Renal pelvis (tissue), 4 donors: ENCODE results near the gene ICOSLG. TPM values are rescaled to one million over a fixed set of nuclear protein-coding genes. Genes with fewer than 3 reads are reported as not detected.
"Not testable (repeated sequence)": the region's sequence is repeated elsewhere in the genome, so short reads cannot be mapped to it uniquely, and the experiment has no call there.

Source experiments
- DNase-seq: peaks from one replicate; pipeline ENCODE4 v3.0.0-alpha.2; 2013
- polyA plus RNA-seq, 3 donors: library from polyadenylated mRNA; unstranded; fragments of 120-200 nt; gene quantifications; one replicate each; pipeline ENCODE4 v1.2.1, GENCODE V29; 2013; ENCODE audit not compliant: insufficient read length in 3 of 3

Gene ICOSLG
- polyA plus RNA-seq, 3 donors: 8.3 to 10.7 (median 9.0) TPM

DNA sequence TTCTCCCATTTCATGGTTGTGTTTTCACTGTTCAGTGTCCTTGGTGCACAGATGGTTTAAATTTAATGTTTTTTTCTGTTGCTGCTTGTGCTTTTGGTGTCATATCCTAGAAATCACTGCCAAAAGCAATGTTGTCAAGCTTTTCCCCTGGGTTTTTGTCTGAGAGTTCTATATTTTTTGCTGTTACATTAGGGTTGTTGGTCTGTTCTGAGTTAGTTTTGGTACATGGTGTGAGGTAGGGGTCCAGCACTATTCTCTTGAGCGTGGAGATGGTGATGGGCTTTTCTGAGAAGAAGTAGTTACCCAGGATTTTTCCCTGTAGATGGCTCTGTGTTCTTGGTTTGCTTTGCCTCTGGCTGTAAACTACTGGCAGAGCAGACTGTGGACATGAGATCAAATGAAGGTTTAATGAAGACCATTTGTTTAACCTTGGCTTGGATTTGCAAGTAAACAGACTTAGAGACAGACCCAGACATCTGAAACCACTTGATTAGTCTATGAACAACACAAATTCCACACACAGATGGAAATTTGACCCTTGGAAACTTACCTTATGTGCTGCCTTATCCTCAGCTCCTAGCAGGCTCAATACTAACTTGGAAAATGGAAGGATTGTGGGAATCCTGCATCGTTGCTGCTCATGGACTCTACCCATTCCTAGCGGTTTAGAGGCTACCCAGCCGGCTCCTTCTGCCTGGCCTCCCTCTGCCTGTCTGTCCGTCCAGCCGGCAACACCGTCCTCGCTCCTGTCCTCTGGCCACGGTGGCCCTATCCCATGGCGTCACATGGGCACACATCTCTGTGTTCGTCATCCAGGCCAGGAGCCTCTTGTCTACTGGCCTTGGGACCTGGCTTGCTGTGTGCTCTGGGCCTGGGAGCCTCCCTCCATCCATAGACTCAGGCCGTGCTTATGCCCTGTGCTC is 50.1 kb downstream of the ICOSLG start:
- not testable (repeated sequence) for DNase-seq

DNA sequence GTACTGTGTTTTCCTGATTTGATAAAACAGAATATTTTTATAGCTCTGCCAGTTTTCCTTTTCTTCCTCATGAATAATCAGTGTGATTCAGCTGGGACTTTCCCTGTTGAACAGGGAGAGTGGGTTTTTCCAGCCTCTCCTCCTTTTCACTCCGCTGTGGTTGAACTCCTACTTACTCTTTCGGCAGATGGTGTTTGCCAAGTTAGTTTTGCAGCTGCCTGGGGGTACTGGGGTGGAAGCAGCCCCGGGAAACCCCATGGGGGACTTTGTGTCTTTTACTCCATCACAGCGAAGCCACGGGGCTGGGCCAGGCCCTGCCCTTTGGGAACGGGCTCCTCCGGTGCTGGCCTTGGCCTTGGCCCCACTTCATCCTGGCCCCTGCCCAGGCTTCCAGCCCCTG is 55.9 kb downstream of the ICOSLG start:
- not testable (repeated sequence) for DNase-seq

DNA sequence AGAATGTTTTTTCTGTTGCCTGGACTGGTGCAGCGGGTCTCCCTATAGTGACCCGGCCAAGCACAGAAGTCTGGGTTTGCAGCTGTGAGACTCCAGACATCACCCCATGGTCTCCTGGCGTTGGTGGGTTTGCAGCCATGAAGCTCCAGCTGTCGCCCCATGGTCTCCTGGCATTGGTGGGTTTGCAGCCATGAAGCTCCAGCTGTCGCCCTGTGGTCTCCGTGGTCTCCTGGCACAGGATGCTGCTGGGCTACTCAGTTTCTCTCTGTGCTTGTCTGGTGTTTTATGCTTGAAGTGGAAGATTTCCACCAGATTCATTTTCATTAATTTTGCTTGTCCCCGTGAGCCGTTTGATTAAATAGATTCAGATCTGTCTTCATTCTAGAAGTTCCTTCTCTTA is 58.5 kb downstream of the ICOSLG start:
- not testable (repeated sequence) for DNase-seq

DNA sequence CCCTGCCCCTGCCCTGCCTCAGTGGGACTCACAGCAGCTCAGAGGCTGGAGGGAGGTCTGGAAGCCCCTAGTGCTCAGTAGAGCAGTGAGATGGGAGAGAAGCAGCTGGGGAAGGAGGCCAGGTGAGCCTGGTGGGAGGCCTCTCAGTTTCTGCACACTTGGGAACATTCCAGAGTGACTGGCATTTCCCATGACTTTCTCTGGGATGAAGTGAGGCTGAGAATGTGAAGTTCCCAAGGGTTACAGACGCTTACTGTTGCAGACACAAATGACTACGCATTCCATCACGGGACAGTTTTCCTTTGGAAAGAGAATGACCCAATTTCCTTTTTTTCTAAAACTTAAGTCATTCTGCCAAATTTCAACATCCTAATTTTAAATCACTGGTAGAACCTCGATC is 59.2 kb downstream of the ICOSLG start:
- not testable (repeated sequence) for DNase-seq

- not testable (repeated sequence) for DNase-seq
Observed at GRCh38 chr21:44176127-44176526, 64.6 kb downstream of the ICOSLG start.

GRCh38 chr21:44175189-44175588 is 65.6 kb downstream of the ICOSLG start:
- not testable (repeated sequence) for DNase-seq

Other genes starting within 250 kb of the ICOSLG start
- gene TRAPPC10, start 228.6 kb downstream of the ICOSLG start, polyA plus RNA-seq: 10 to 100 TPM; 35.4 to 49.6 (median 47.5) TPM
- 10 to 100 TPM in 1 of 3 donors, 1 to 10 TPM in 2; 9.1 to 12.1 (median 9.5) TPM for gene PWP2, start 133.5 kb downstream of the ICOSLG start, polyA plus RNA-seq
- 100 to 1,000 TPM in 1 of 3 donors, 10 to 100 TPM in 2; 83.5 to 105 (median 93.4) TPM for gene GATD3, start 107.3 kb downstream of the ICOSLG start, polyA plus RNA-seq
- gene DNMT3L, start 21.0 kb upstream of the ICOSLG start, polyA plus RNA-seq: not detected
- under 1 TPM; 0.44 to 0.99 (median 0.52) TPM for gene AIRE, start 44.9 kb upstream of the ICOSLG start, polyA plus RNA-seq
- gene PFKL, start 59.1 kb upstream of the ICOSLG start, polyA plus RNA-seq: 100 to 1,000 TPM; 145 to 181 (median 180) TPM
- 10 to 100 TPM; 32.6 to 37.0 (median 33.0) TPM for gene CFAP410, start 98.4 kb upstream of the ICOSLG start, polyA plus RNA-seq
- 1 to 10 TPM in 2 of 3 donors, under 1 TPM in 1; 0.98 to 1.3 (median 1.2) TPM for gene TRPM2, start 112.7 kb upstream of the ICOSLG start, polyA plus RNA-seq
- 1 to 10 TPM; 4.6 to 5.6 (median 5.2) TPM for gene LRRC3, start 214.6 kb upstream of the ICOSLG start, polyA plus RNA-seq